Suppressor macrophage treated with lipopolysaccharide for 1 hour (primary cell): ENCODE results near the gene SCO2.

Experiments
- DNase-seq, 3 donors: peaks; one replicate each; pipeline ENCODE4 v3.0.0-alpha.2; 2020 to 2022

SCO2 gene

GRCh38 chr22:50531962-50532674, 6.7 kb upstream of the SCO2 start:
- DNase-seq: peak; percentile 53 to 79 (median 59)

GRCh38 chr22:50531546-50531961, 6.2 kb upstream of the SCO2 start:
- DNase-seq: peak; percentile 72 to 87 (median 72)

DNA sequence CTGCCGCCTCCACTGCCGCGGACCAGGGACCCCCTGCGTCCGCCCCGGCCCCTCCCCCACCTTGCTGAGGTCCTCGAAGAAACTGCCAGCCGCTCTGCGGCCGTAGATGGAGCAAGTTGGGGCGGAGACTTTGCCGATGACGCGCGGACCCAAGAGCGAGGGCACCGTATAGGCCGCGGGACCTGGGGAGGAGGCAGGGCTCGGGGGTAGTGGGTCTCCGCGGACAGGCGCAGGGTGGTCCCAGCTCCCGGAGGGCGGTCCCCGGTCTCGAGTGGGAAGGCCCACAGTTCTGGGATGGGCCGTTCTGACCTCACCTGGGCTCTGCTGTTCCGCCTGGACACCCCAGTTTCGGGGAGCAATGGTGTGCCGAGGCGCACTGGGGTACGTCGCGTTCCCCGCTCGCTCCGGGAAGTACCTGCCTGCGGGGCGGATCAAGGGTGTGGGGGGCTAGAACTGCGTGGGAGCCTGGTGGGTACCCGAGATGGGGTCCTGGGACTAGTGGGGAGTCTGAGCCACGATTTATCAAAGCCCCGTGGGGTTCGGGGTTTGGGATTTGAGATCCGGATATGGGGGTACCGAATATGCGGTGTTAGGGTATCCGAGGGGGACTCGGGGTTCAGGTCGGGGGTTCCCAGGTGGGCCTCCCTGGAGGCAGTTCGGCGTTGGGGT, 5.6 kb upstream of the SCO2 start:
- DNase-seq: peak; percentile 92 to 96 (median 94)

DNA sequence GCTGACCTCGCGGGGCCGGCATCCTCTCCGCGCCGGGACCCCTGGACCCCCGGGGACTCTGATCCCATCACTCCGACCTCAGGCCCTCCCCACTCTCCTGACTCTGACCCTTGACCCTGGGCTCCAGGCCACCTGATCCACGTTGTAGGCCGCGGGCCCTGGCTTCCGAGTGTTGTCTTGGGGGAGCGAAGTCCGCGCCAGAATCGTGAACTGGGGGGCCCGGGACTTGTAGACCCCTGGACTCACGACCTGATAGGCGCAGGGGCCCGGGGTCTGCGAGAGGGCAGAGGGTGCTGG, 5.1 kb upstream of the SCO2 start:
- no peak for DNase-seq

DNA sequence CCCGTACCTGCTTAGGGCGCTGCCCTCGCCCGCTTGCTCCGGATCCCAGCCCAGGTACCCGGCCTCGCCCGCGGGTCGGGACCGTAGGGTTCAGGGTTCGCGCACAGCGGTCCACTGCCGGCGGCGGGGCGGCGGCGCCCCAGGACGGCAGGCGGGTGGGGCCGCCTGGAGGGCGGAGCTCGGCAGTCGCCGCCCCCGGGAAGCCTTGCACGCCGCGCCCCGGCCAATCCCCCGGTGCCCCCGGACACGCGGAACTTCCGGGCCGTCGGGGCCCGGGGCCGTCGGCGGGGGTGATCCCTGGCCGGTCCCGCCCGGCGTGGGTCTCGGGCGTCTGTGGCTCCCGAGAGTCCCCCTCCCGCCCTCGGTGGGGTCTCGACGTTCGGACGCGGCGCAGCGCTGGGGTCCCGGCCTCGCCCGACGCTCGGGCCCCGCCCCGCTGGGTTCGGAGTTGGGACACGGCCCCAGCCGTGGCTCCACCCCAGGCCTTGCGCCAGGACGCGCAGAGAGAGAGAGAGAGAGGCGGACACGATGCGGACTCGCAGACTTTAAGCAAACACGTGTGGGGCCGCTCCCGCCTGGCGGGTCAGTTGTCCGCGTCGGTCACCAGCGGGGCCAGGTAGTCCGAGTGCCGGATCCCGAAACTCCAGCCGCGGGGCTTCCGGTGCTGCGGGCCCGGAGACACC, 4.6 kb upstream of the SCO2 start, which contains the start of gene TYMP:
Gene TYMP (minus strand): TSS at position 116 of the 683 bp plus-strand sequence. CDS start 303 bp downstream, outside the sequence.
- peak; percentile 91 to 97 (median 93) for DNase-seq

DNA sequence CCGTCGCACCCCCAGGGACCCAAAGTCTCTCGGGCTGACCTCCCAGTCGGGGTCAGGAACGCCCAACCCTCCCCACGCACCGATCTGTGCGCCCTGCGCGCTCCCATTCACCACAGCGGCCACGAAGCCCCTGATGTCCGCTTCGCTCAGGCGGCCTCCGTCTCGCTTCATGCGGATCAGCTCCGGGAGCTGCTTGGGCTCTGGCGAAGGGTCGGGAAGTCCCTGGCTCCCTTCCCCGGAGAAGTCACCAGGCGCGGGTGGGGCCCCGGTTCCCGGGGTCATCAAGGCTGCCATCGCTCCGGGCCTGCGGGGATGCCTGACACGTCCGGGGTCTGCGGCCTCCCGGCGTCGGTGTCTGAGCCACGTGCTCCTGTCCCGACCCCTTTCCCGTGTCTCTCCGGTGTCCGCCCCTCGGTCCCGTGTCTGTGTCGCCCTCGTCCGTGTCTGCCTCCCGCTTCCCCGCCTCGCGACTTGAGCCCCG, 4.1 kb upstream of the SCO2 start:
- peak; percentile 61 to 83 (median 61) for DNase-seq

DNA sequence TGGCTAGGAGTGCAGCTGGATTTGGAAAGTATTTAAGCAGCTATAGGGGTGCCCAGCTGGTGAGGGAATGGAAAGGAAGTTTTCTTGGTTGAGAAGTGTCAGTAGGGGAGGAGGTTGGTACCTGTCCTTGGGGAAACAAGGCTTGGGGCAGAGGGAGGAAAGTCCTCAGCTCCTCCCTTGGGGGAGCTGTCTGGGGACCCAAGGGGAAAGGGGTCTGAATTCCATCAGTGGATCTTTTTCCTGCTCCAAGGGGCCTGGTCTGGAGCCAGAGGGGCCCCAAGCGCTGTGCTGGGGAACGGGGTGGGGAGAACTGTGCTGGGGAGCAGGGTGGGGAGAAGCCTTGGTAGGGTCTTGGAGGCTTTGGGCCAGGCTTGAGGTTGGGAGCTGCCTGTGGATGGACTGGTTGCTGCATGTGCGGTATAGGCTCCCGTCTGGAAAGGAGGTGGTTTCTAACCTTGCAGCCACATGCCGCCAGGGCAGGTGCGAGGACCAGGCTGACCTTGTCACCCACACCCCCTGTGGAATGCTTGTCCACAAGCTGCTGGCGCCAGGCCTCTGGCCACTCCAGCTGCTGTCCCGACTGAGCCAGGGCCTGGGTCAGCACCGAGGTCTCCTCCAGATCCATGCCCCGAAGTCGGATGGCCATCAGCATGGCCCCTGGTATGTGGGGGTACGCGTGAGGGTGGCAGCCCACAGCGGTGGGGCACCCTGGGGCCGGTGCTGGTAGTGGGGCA, 3.5 kb upstream of the SCO2 start:
- no peak for DNase-seq

- DNase-seq: peak in 1 of 3 donors; percentile 20
These were observed 2.7 kb upstream of the SCO2 start for GRCh38 chr22:50527921-50528681.

GRCh38 chr22:50526834-50527801, 1.7 kb upstream of the SCO2 start:
- peak; percentile 60 to 81 (median 71) for DNase-seq

DNA sequence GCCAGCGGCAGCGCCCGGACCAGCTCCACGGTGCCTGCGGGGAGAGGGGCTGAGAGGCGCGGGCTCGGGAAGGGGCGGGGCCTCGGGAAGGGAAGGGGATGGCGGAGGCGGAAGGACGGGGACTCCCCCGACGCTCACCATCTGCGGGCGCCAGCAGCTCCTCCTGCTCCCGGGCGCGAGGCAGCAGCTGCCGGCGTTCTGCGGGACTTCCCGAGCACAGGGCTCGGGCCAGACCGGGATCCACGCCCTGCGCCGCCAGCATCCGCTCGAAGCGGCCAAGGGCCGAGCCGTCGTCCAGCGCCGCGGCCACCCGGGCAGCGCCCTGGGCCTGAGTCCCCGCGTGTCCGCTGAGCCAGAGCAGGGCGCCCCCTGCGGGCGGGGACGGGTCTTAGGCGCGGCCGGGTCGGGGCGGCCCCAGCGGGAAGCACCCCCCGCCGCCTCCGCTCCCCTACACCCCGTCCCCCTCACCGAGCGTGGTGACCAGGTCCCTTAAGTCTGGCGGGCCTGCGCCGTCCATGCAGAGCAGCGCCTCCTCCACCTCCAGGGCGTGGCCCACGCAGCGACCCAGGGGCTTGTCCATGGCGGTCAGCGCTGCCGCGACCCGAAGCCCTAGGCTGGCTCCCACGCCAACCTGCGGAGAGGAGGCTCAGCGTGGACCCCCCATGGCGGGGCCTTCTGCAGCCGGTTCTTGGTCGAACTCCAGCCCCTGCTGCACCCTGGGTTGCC, 873 bp upstream of the SCO2 start:
- DNase-seq: peak; percentile 89 to 95 (median 91)

DNA sequence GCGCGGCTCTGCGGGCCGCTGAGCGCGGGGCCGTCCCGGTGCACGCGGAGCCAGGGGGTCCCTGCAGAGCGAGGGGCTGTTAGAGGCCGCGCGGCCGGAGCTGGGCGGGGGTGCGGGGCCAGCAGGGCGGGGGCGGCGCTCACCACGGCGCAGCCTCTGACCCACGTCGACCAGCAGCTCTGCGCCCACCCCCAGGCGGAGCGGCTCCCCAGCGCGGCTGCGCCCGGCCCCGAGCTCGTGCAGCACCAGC, 385 bp upstream of the SCO2 start:
- DNase-seq: no peak

- DNase-seq: no peak
These were observed 708 bp downstream of the SCO2 start for GRCh38 chr22:50524676-50525103.

DNA sequence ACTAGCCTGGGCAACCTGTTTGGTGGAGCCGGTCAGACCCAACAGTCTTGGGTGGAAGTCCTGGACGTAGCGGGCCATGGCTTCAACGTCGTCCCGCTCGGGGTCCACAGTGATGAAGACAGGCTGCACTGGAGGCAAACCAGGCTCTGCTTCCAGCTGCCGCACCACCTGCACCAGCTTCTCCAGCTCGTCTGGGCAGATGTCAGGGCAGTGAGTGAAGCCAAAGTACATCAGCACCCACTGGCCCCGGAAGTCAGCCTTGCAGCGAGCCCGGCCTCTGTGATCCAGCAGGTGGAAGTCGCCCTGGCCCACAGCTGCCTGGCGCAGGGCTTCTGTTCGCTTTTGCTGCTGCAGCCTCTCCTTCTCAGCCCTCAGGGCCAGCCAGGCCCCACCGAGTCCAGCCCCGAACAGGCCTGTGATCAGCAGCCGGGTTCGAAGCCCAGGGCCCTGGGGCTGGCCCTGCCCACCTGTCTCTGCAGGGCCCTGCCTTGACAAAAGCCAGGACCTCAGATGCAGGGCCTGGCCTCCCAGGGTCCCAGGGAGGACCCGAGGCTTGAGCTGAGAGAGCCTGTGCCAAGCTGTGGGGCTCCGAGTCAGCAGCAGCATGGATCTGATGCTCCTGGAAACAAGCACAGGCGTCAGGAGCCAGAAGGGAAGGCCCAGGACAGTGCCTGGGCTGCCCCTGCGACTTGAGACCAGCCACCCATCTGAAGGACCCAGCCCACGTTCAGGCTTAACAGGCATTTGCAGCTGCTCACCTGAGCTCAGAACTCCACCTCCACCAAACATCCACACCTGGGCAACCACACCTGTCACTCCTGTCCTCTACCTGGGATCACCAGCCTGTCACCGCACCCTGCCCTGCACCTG, 1.4 kb downstream of the SCO2 start:
- peak in 1 of 3 donors; percentile 17 for DNase-seq

- DNase-seq: no peak
These were observed 2.0 kb downstream of the SCO2 start for GRCh38 chr22:50523458-50523805.

GRCh38 chr22:50522806-50523438, 2.5 kb downstream of the SCO2 start:
- peak in 1 of 3 donors; percentile 19 for DNase-seq

DNA sequence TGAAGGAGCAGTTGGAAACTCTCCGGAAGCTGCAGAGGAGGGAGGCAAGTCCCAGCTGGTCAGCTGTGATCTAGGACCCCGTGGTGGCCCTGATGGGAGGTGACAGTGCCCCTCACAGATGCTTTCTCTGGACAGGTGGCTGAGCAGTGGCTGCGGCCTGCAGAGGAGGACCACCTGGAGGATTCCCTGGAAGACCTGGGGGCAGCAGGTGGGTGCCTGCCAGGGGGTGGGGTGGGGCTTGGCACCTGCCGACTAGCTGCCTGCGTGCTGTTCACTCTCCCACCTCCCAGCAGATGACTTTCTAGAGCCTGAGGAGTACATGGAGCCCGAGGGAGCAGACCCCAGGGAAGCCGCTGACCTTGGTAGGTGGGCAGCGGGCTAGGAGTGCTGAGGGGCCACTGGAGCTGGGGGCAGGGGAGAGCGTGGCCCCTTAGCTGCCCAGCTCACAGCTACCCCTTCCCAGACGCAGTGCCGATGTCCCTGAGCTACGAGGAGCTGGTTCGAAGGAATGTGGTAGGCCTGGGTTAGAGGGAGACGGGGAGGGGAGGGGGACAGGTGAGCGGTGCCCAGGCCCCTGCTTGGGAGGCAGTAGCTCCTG, 3.1 kb downstream of the SCO2 start:
- DNase-seq: no peak

DNA sequence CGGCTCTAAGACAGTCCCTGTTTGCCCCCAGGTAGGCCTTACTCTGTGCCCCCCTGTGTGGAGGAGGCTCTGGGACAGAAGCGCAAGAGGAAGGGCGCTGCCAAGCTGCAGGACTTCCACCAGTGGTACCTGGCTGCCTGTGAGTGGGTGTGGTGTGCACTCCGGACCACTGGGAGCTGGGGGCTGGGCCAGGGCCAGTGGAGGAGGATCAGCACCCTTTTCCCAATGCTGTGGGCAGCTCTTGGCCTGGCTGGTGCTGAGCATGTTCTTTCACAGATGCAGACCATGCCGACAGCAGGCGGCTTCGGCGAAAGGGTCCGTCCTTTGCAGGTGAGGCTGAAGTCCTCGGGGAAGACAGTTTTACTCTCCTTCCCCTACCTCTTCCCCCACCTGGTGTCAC, 3.7 kb downstream of the SCO2 start:
- DNase-seq: no peak

GRCh38 chr22:50520826-50521453, 4.5 kb downstream of the SCO2 start:
- no peak for DNase-seq
